Stomach (tissue), 4 donors: Measurements from ENCODE around the gene NSFL1C.

Source experiments
- CTCF ChIP-seq, 7 experiments: fragments of 450-650 bp in 4 of 7; fragments of 200-600 bp in 3 of 7; sonication (generic) in 3 of 7; IDR thresholded peaks; one replicate each; pipeline ENCODE4 v1.5.1; 2016 to 2019; ENCODE audit warnings: antibody characterized with exemption in 7 of 7, control low read depth in 2 of 7, mild to moderate bottlenecking in 1 of 7
- POLR2A ChIP-seq, 4 donors: fragments of 450-650 bp; IDR thresholded peaks; one replicate each; pipeline ENCODE4 v1.6.1; 2016; ENCODE audit warnings: antibody characterized with exemption in 4 of 4, control low read depth in 2 of 4, mild to moderate bottlenecking in 1 of 4, moderate library complexity in 1 of 4

GRCh38 chr20:1405801-1406200 is 60.8 kb downstream of the NSFL1C start:
- TF ChIP-seq CTCF (IDR thresholded peaks at IDR 0.05) (no peak), POLR2A (IDR thresholded peaks at IDR 0.05) (no peak)
